ENCODE measurements around the gene DNASE1L2.

DNA sequence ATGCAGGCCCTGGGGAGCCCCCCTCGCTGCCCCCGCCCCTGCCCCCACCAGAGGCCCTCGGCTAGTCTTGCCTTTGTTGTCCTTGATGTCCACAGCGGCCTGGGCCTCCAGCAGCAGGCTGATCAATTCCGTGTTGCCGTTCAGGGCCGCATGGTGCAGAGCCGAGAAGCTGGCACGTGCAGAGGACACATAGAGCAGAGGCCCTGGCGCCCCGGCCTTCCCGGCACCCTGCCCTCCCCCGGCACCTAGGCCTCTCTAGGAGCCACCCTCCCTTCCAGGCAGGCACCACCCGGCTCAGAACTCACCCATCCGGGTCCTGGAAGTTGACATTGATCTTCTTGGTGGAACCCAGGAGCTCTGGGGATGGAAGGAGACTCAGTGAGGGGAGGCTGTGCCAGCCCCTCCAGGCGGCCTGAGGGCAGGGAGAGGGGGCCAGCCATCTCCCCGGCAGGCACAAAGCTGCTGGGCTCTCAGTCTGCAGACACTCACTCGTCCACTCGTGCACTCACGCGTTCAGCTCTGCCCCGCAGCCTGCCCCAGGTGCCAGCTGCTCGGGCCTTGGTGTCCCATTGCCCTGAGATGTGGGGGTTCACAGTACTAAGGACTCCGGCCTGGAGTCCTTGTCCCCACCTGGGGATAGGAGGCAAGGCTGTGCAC is 46.1 kb upstream of the DNASE1L2 start:
- TF ChIP-seq POLR2A (IDR thresholded peaks at IDR 0.05; ENCODE audit: low read depth, low read length): no peak
- no peak for TF ChIP-seq CTCF (IDR thresholded peaks at IDR 0.05; ENCODE audit: extremely low read depth in 1 of 2, insufficient read depth in 1 of 2, low read depth in 1 of 2, low read length in 2 of 2)
- TF ChIP-seq EZH2 (IDR thresholded peaks at IDR 0.05; ENCODE audit: borderline replicate concordance, low read depth, low read length, severe bottlenecking): no peak
- TF ChIP-seq FOS (IDR thresholded peaks at IDR 0.05; ENCODE audit: borderline replicate concordance, insufficient read depth, low read length): no peak
